H9 (cell line): ENCODE results near the gene MICAL3. TPM values are rescaled to one million over a fixed set of nuclear protein-coding genes. Genes with fewer than 3 reads are reported as not detected.

ENCODE experiments used
- DNase-seq: peaks from one replicate; pipeline ENCODE4 v3.0.0-alpha.2; 2017
- H2AFZ ChIP-seq: one replicate; pipeline ENCODE4 v1.6.1; 2013; ENCODE audit warnings: mild to moderate bottlenecking, low read length, control low read depth, moderate library complexity
- H2AK5ac ChIP-seq: 2 replicates; pipeline ENCODE4 v1.6.1; 2013; ENCODE audit warnings: low read length, control low read depth, mixed read lengths; ENCODE audit not compliant: insufficient read length
- H2BK120ac ChIP-seq: one replicate; pipeline ENCODE4 v1.6.1; 2013; ENCODE audit warnings: low read depth, mild to moderate bottlenecking, low read length, control low read depth, inconsistent platforms; ENCODE audit not compliant: poor library complexity, severe bottlenecking
- H2BK12ac ChIP-seq: 2 replicates; pipeline ENCODE4 v1.6.1; 2013; ENCODE audit warnings: low read length, control low read depth, mixed read lengths, low read depth; ENCODE audit not compliant: insufficient read length
- H2BK15ac ChIP-seq: 2 replicates; pipeline ENCODE4 v1.6.1; 2013; ENCODE audit warnings: low read depth, low read length, control low read depth
- H2BK20ac ChIP-seq: one replicate; pipeline ENCODE4 v1.6.1; 2013; ENCODE audit warnings: low read depth, mild to moderate bottlenecking, low read length, control low read depth, inconsistent platforms; ENCODE audit not compliant: poor library complexity, severe bottlenecking
- H2BK5ac ChIP-seq: 2 replicates; pipeline ENCODE4 v1.6.1; 2013; ENCODE audit warnings: low read length, control low read depth, mixed read lengths; ENCODE audit not compliant: insufficient read length
- H3K14ac ChIP-seq: 2 replicates; pipeline ENCODE4 v1.6.1; 2013; ENCODE audit warnings: low read length, control low read depth; ENCODE audit not compliant: insufficient read depth
- H3K18ac ChIP-seq: 2 replicates; pipeline ENCODE4 v1.6.1; 2013; ENCODE audit warnings: low read depth, mild to moderate bottlenecking, mixed read lengths, low read length, control low read depth; ENCODE audit not compliant: insufficient read length
- H3K23ac ChIP-seq: 2 replicates; pipeline ENCODE4 v1.6.1; 2013; ENCODE audit warnings: low read length, control low read depth, mixed read lengths, low read depth; ENCODE audit not compliant: insufficient read length
- H3K23me2 ChIP-seq: 2 replicates; pipeline ENCODE4 v1.6.1; 2013; ENCODE audit warnings: low read depth, mild to moderate bottlenecking, mixed read lengths, low read length, control low read depth; ENCODE audit not compliant: insufficient read length, poor library complexity, severe bottlenecking
- H3K27ac ChIP-seq: 2 replicates; pipeline ENCODE4 v1.5.1; 2013; ENCODE audit warnings: low read length, control low read depth, mixed read lengths, low read depth; ENCODE audit not compliant: insufficient read length
- H3K27me3 ChIP-seq: 2 replicates; pipeline ENCODE4 v1.6.1; 2013; ENCODE audit warnings: low read length, control low read depth, inconsistent platforms; ENCODE audit not compliant: insufficient read depth
- H3K4ac ChIP-seq: 2 replicates; pipeline ENCODE4 v1.6.1; 2013; ENCODE audit warnings: low read depth, mild to moderate bottlenecking, control low read depth, inconsistent platforms, low read length, moderate library complexity
- H3K4me1 ChIP-seq: 2 replicates; pipeline ENCODE4 v1.6.1; 2013; ENCODE audit warnings: low read length, control low read depth, inconsistent platforms; ENCODE audit not compliant: insufficient read depth
- H3K4me2 ChIP-seq: 2 replicates; pipeline ENCODE4 v1.6.1; 2013; ENCODE audit warnings: low read length, control low read depth, mixed read lengths; ENCODE audit not compliant: insufficient read length, insufficient read depth
- H3K56ac ChIP-seq: 2 replicates; pipeline ENCODE4 v1.6.1; 2013; ENCODE audit warnings: low read depth, mild to moderate bottlenecking, mixed read lengths, low read length, control low read depth; ENCODE audit not compliant: insufficient read length
- H3K79me1 ChIP-seq: 2 replicates; pipeline ENCODE4 v1.6.1; 2013; ENCODE audit warnings: low read depth, mild to moderate bottlenecking, moderate library complexity, low read length, control low read depth, inconsistent platforms; ENCODE audit not compliant: insufficient read depth, poor library complexity, severe bottlenecking
- H3K79me2 ChIP-seq: 2 replicates; pipeline ENCODE4 v1.6.1; 2013; ENCODE audit warnings: low read length, control low read depth, inconsistent platforms; ENCODE audit not compliant: insufficient read depth
- H3K9ac ChIP-seq: 2 replicates; pipeline ENCODE4 v1.6.1; 2013; ENCODE audit warnings: low read length, control low read depth, mixed read lengths; ENCODE audit not compliant: insufficient read length; ENCODE audit errors: extremely low read depth
- H3K9me3 ChIP-seq: one replicate; pipeline ENCODE4 v1.6.1; 2013; ENCODE audit warnings: low read depth, low read length, inconsistent platforms; ENCODE audit not compliant: control insufficient read depth
- H3T11ph ChIP-seq: one replicate; pipeline ENCODE4 v1.6.1; 2013; ENCODE audit warnings: mild to moderate bottlenecking, low read length, control low read depth, inconsistent platforms
- H4K20me1 ChIP-seq: one replicate; pipeline ENCODE4 v1.6.1; 2013; ENCODE audit not compliant: control insufficient read depth, insufficient read length, insufficient read depth
- H4K5ac ChIP-seq: 2 replicates; pipeline ENCODE4 v1.6.1; 2013; ENCODE audit warnings: low read depth, mild to moderate bottlenecking, mixed read lengths, low read length, control low read depth; ENCODE audit not compliant: insufficient read length
- H4K8ac ChIP-seq: replicated peaks from 2 replicates; pipeline ENCODE4 v1.6.1; 2013; ENCODE audit warnings: low read length, control low read depth, mixed read lengths, low read depth; ENCODE audit not compliant: insufficient read length
- H4K91ac ChIP-seq: 2 replicates; pipeline ENCODE4 v1.6.1; 2013; ENCODE audit warnings: low read depth, mild to moderate bottlenecking, moderate library complexity, mixed read lengths, low read length, control low read depth; ENCODE audit not compliant: insufficient read length
- H3K27ac Mint-ChIP-seq, 3 experiments: 2 replicates in 2 of 3; 3 replicates in 1 of 3; pipeline ENCODE4 v1.8.0; 2020 to 2021; ENCODE audit warnings: mixed read lengths in 3 of 3, mild to moderate bottlenecking in 1 of 3, moderate library complexity in 1 of 3
- H3K27me3 Mint-ChIP-seq: 2 replicates; pipeline ENCODE4 v1.8.0; 2021; ENCODE audit warnings: low read depth, mild to moderate bottlenecking, moderate library complexity, mixed read lengths
- H3K36me3 Mint-ChIP-seq, 3 experiments: 2 replicates in 2 of 3; 3 replicates in 1 of 3; pipeline ENCODE4 v1.8.0; 2020 to 2021; ENCODE audit warnings: low read depth in 3 of 3, mixed read lengths in 3 of 3; ENCODE audit not compliant: insufficient read depth in 1 of 3
- H3K4me1 Mint-ChIP-seq, 2 experiments: 2 replicates each; pipeline ENCODE4 v1.8.0; 2020; ENCODE audit warnings: mixed read lengths in 2 of 2
- H3K4me3 Mint-ChIP-seq, 2 experiments: 2 replicates in 1 of 2; 3 replicates in 1 of 2; pipeline ENCODE4 v1.8.0; 2020 to 2021; ENCODE audit warnings: mild to moderate bottlenecking in 2 of 2, mixed read lengths in 2 of 2, moderate library complexity in 1 of 2
- H3K9me3 Mint-ChIP-seq, 2 experiments: 2 replicates in 1 of 2; 3 replicates in 1 of 2; pipeline ENCODE4 v1.8.0; 2020; ENCODE audit warnings: mild to moderate bottlenecking in 2 of 2, mixed read lengths in 2 of 2, moderate library complexity in 1 of 2
- WGBS: extraction: QIAGEN DNeasy Blood & Tissue Kit; methylation state at CpG from one replicate; pipeline ENCODE4 v1.1.7; 2013; ENCODE audit warnings: missing lambda C conversion rate, low lambda C conversion rate, mixed read lengths; ENCODE audit not compliant: insufficient read length; ENCODE audit errors: extremely low coverage; 5-methylcytosine and 5-hydroxymethylcytosine counted together
- total RNA-seq: library from RNA; stranded (reverse); gene quantifications from 2 replicates; pipeline ENCODE4 v1.2.1, GENCODE V29; 2021
- TF ChIP-seq, protein P1 (sequence below): fragments of 200-600 bp; sonication (generic); conservative IDR thresholded peaks from 3 replicates; pipeline ENCODE4 v1.8.0; 2021; ENCODE audit warnings: antibody characterized with exemption, mild to moderate bottlenecking

Gene MICAL3
- total RNA-seq, 1 experiment from 2014 or later: 50.2 TPM

DNA sequence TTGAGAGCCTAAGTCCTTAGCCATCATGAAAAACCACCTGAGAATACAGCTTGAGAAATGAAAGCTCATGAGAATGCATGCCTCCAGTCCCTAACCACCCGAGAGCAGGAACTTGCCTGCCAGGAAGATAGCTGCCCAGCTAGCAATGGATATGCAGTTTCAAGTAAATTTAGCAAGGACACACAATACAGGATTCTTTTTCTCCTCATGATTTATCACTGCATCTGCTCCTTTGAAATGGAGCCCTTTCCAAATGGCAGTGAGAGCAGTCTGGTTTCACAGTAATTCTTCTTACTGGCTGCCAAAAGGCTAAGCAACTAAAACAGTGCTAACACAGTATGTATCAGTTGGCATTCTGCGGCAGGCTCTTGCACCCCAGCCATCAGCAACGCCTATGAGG, 109.9 kb downstream of the MICAL3 start:
- Mint-ChIP-seq H3K9me3 (no peaks in the 10 kb centered on the region), H3K27me3 (no peaks in the 10 kb centered on the region), H3K4me1 (peaks cover 34 to 37% of the 10 kb centered on the region in 2 experiments), H3K36me3 (no peaks in the 10 kb centered on the region), H3K27ac (no peak overlapping the region), H3K4me3 (no peak overlapping the region)
- Histone ChIP-seq H4K91ac (no peak overlapping the region), H4K8ac (no peak overlapping the region), H2BK120ac (no peak overlapping the region), H3K79me1 (peaks cover 8% of the 10 kb centered on the region), H3K79me2 (peaks cover 2% of the 10 kb centered on the region; the same call in 1 of the 2 replicates), H2AK5ac (no peak overlapping the region), H3K23ac (no peak overlapping the region), H3K4me1 (peaks cover 6% of the 10 kb centered on the region; the same call in 1 of the 2 replicates), H3K9ac (no peak overlapping the region), H4K20me1 (no peaks in the 10 kb centered on the region), H3K56ac (no peak overlapping the region), H3K27ac (no peak overlapping the region), H3K4me2 (no peak overlapping the region), H4K5ac (no peak overlapping the region), H3K4ac (no peak overlapping the region), H3K27me3 (no peaks in the 10 kb centered on the region), H3K14ac (no peak overlapping the region), H2BK15ac (no peak overlapping the region), H3K23me2 (no peaks in the 10 kb centered on the region), H2BK20ac (no peak overlapping the region), H2BK12ac (no peak overlapping the region), H3K9me3 (no peaks in the 10 kb centered on the region), H2BK5ac (no peak overlapping the region), H3T11ph (no peak overlapping the region), H2AFZ (no peak overlapping the region), H3K18ac (no peak overlapping the region)
- TF ChIP-seq, protein P1, sequence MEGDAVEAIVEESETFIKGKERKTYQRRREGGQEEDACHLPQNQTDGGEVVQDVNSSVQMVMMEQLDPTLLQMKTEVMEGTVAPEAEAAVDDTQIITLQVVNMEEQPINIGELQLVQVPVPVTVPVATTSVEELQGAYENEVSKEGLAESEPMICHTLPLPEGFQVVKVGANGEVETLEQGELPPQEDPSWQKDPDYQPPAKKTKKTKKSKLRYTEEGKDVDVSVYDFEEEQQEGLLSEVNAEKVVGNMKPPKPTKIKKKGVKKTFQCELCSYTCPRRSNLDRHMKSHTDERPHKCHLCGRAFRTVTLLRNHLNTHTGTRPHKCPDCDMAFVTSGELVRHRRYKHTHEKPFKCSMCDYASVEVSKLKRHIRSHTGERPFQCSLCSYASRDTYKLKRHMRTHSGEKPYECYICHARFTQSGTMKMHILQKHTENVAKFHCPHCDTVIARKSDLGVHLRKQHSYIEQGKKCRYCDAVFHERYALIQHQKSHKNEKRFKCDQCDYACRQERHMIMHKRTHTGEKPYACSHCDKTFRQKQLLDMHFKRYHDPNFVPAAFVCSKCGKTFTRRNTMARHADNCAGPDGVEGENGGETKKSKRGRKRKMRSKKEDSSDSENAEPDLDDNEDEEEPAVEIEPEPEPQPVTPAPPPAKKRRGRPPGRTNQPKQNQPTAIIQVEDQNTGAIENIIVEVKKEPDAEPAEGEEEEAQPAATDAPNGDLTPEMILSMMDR: no peak
- no CpG with 5 or more reads among the region's 3 CpGs for WGBS
- DNase-seq: no peak
